ENCODE results near the gene PPARA. TPM values are rescaled to one million over a fixed set of nuclear protein-coding genes. Genes with fewer than 3 reads are reported as not detected.

Gene PPARA
- total RNA-seq, 4 donors from 2014 or later = 18.9 to 43.5 (median 27.2) TPM

DNA sequence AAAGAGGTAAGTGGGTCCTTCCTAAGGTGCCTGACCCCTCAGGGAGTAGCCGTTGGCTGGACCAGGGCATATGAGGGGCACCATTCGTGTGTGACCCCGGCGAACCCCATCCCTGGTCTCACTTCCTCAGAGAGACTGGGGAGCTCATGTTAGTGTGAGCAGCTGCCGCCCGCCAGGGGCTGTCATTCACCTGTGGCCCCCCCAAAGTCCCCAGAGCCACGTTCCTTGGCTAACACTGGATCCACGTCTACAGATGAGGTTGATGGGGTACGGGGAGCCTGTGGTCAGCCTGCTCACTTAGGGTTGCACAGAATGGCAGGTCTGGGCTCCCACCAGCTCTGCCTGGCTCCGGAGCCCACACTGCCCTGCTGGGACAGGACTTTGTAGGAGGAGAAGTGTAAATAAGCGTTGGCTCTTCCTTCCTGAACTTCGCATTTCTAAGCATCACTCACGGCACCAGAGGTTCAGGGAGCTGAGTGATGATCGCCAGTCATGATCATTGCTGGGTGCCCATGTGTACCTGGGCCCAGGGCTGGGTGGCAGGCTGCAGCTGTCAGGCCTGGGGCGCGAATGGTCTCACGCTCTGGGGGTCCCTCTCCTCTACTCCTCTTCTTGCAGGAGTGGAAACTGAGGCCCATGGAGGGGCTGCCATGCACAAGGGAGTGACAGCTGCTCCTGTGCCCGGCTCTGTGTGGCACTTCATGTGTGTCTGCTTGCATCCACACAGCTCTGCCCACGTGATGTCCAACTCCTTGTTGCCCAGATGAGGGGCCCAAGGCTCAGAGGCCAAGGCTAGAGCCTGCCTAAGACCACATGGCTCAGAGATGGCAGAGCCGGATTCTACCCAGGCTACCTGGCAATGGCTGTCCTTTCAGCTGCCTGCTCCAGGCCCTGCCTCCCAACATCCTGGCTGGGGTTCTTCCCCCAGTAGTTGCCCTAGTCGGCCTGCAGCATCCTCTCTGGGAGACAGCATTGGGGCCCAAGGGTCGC lies 128.6 kb downstream of the PPARA start:
- Histone ChIP-seq H3K9me3 (no peaks in the 10 kb centered on the region), H3K27me3 (no peaks in the 10 kb centered on the region), H3K27ac (no peak overlapping the region), H3K4me1 (no peaks in the 10 kb centered on the region), H3K4me3 (no peak overlapping the region), H3K36me3 (peaks cover 2 to 97% (median 32%) of the 10 kb centered on the region in 3 donors)
- TF ChIP-seq, protein P1, sequence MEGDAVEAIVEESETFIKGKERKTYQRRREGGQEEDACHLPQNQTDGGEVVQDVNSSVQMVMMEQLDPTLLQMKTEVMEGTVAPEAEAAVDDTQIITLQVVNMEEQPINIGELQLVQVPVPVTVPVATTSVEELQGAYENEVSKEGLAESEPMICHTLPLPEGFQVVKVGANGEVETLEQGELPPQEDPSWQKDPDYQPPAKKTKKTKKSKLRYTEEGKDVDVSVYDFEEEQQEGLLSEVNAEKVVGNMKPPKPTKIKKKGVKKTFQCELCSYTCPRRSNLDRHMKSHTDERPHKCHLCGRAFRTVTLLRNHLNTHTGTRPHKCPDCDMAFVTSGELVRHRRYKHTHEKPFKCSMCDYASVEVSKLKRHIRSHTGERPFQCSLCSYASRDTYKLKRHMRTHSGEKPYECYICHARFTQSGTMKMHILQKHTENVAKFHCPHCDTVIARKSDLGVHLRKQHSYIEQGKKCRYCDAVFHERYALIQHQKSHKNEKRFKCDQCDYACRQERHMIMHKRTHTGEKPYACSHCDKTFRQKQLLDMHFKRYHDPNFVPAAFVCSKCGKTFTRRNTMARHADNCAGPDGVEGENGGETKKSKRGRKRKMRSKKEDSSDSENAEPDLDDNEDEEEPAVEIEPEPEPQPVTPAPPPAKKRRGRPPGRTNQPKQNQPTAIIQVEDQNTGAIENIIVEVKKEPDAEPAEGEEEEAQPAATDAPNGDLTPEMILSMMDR (IDR thresholded peaks at IDR 0.05) = no peak
- TF ChIP-seq POLR2A (IDR thresholded peaks at IDR 0.05) = no peak
- TF ChIP-seq EP300 (IDR thresholded peaks at IDR 0.05) = no peak
- DNase-seq (ENCODE audit: low spot score in 2 of 2) = no peak
- WGBS, 2 donors = 84 to 93% methylated on average over 16 to 22 of the region's 22 CpGs

DNA sequence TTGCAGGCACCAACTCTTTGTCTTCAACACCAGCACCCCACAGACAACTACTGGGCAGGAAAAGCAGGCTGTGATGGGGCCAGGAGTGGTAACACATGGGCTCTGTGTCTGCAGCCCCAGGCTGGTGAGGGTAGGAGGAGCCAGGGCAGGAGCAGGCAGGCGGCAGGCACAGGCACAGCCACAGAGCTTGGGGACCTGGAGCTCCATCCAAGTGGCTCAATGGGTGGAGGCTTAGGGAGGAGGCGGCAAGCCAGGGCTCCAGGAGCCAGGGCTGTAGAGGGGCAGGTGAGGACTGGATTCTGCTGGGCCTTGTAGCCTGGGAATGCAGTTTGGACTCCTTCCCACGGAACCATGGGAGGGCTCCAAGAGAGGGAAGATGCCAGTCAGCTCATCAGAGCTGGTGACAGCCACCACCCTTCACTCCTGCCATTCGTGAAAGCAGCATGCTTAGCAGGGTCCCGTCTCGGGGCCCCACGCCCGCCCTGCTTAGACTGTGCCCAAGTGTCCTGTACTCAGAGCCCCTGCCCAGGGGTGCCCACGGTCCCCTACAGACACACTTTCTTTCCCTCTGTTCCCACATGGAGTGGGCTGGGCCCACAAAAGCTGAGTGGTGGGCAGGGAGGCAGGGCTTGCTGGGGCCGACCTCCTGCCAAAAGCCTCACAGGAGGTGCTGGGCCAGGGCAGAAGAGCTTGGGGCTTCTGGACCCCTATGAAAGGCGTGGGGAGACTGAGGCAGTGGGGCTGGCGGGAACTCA lies 129.9 kb downstream of the PPARA start:
- no peak overlapping the region for H3K4me3 ChIP-seq
- no peaks in the 10 kb centered on the region for H3K9me3 ChIP-seq
- TF ChIP-seq, protein P1 (IDR thresholded peaks at IDR 0.05) = no peak
- TF ChIP-seq EP300 (IDR thresholded peaks at IDR 0.05) = no peak
- no peak for TF ChIP-seq POLR2A (IDR thresholded peaks at IDR 0.05)
- WGBS, 2 donors = 94 to 95% methylated on average over 12 of the region's 12 CpGs
- H3K27me3 ChIP-seq = no peaks in the 10 kb centered on the region
- H3K36me3 ChIP-seq = peaks cover 5 to 97% (median 22%) of the 10 kb centered on the region in 3 donors
- H3K27ac ChIP-seq = peak overlapping the region in 1 of 4 donors; percentile 7
- no peaks in the 10 kb centered on the region for H3K4me1 ChIP-seq
- DNase-seq (ENCODE audit: low spot score in 2 of 2) = no peak

DNA sequence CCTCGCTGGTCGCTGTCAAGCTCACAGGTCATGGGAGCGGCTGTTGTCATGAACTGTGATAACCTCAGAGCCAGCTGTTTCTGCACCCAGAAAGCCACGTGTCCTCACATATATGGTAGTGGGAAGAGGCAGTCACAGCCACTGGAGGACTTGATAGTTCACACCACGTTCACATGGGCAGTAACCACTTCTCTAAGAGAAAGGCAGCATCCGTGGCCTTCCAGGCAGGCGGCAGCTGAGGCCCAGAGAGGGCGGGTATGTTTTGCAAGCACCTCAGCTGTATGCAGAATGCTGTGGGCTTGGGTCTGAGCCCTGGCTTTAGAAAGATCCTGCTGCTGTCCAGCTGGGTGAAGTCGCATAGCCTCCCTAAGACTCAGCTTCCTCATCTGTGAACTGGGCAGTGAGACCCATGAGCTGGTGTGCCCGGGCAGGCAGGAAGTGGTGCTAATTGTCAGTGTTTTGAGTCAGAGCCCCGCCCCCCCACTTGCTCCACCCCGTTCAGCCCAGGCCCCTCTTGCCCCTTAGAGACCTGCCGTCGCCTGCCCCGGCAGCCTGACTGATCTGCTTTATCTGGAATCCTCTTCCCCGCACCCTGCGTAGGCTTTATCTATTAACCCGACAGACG lies 130.8 kb downstream of the PPARA start:
- WGBS, 2 donors = 77 to 84% methylated on average over 19 of the region's 19 CpGs
- Histone ChIP-seq H3K4me3 (no peak overlapping the region), H3K27me3 (no peaks in the 10 kb centered on the region), H3K27ac (no peak overlapping the region), H3K36me3 (peaks cover 5 to 97% (median 14%) of the 10 kb centered on the region in 3 donors), H3K9me3 (no peaks in the 10 kb centered on the region), H3K4me1 (no peaks in the 10 kb centered on the region)
- no peak for DNase-seq (ENCODE audit: low spot score in 2 of 2)
- TF ChIP-seq EP300 (IDR thresholded peaks at IDR 0.05) = no peak
- TF ChIP-seq, protein P1 (IDR thresholded peaks at IDR 0.05) = no peak
- TF ChIP-seq POLR2A (IDR thresholded peaks at IDR 0.05) = no peak

DNA sequence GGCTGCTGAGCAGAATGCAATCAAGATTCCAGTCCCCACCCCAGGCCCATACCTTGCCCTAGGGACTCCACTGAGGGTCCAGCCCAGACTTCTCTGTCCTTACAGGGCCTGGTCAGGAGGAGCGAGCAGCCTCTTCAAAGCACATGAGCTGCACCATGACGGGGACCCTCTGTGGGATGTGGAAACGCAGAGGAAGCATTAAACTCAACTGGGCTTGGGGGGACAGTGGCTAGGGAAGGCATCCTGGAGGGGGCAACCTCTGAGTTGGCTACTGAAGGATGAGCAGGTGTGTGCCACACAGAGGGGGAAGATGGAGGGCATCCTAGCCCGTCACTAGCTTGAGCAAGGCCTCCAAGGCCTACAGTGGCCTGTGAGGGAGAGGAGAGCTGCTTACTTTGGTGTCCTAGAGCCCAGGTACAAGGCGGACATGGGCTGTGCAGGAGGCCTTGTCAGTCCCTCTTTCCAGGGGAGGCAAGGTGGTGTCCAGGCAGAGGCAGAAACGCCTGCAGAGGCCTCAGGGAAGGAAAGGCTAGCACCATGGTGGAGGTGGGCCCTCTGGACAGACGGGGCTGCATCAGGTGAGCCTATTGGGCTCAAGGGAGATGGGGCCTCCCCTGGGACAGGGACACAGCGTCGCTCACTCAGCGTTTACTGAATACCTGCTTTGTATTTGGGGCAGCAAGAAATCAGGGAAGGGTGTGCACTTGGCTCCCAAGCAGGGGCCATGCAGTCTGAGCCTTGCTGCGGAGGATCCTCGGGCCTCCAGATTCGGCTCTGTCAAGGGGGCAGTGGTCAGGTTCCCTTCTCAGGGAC lies 131.7 kb downstream of the PPARA start:
- Histone ChIP-seq H3K4me1 (peaks cover 0 to 2% (median 0%) of the 10 kb centered on the region in 4 donors), H3K4me3 (no peak overlapping the region), H3K27me3 (no peaks in the 10 kb centered on the region), H3K9me3 (no peaks in the 10 kb centered on the region), H3K27ac (no peak overlapping the region), H3K36me3 (peaks cover 5 to 99% (median 14%) of the 10 kb centered on the region in 3 donors)
- no peak for TF ChIP-seq EP300 (IDR thresholded peaks at IDR 0.05)
- TF ChIP-seq, protein P1 (IDR thresholded peaks at IDR 0.05) = no peak
- TF ChIP-seq POLR2A (IDR thresholded peaks at IDR 0.05) = no peak
- no peak for DNase-seq (ENCODE audit: low spot score in 2 of 2)
- 85 to 94% methylated on average over 11 to 13 of the region's 13 CpGs for WGBS, 2 donors
